ENCODE measurements around the gene MECP2.
A peak's percentile ranks its signal among the peaks of the same experiment; 100 is the strongest.
"Not testable (repeated sequence)": the region's sequence is repeated elsewhere in the genome, so short reads cannot be mapped to it uniquely, and the experiment has no call there.

The MECP2 gene

GRCh38 chrX:154097589-154098541 is at the start of gene MECP2:
Gene MECP2, minus strand, starts transcription at chrX:154097717.
- Histone ChIP-seq H3K27ac (ENCODE audit: low read depth, low read length) (peak within 1 kb of the TSS; percentile 73), H3K36me3 (ENCODE audit: control insufficient read depth in 5 of 5, insufficient read depth in 5 of 5, low read length in 5 of 5) (no peaks in the 10 kb centered on the region), H3K4me3 (ENCODE audit: low read depth in 1 of 5, low read length in 5 of 5) (peak within 1 kb of the TSS; percentile 43 to 86 (median 70)), H3K9me3 (ENCODE audit: control insufficient read depth in 5 of 5, low read length in 5 of 5) (no peaks in the 10 kb centered on the region), H3K9ac (ENCODE audit: low read length in 5 of 5) (peak within 1 kb of the TSS in 4 of 5 donors; percentile 51 to 83 (median 65)), H3K4me1 (ENCODE audit: control insufficient read depth in 5 of 5, insufficient read depth in 5 of 5, low read length in 5 of 5) (peaks cover 0 to 34% (median 28%) of the 10 kb centered on the region in 5 donors), H3K27me3 (ENCODE audit: control insufficient read depth in 5 of 5, insufficient read depth in 4 of 5, low read length in 5 of 5) (peaks cover 0 to 10% (median 2%) of the 10 kb centered on the region in 5 donors)

DNA sequence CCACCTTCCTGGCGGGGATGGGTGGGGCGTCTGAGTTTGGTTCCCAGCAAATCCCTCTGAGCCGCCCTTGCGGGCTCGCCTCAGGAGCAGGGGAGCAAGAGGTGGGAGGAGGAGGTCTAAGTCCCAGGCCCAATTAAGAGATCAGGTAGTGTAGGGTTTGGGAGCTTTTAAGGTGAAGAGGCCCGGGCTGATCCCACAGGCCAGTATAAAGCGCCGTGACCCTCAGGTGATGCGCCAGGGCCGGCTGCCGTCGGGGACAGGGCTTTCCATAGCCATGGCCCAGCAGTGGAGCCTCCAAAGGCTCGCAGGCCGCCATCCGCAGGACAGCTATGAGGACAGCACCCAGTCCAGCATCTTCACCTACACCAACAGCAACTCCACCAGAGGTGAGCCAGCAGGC is 46.5 kb upstream of the MECP2 start, which contains the start of gene OPN1LW:
Gene OPN1LW, plus strand, starts transcription at position 234 of the 400 bp plus-strand sequence. Its CDS starts 41 bp downstream, at position 275.
- not testable (repeated sequence) for H3K4me3 ChIP-seq (ENCODE audit: low read depth in 1 of 5, low read length in 5 of 5); H3K36me3 ChIP-seq (ENCODE audit: control insufficient read depth in 5 of 5, insufficient read depth in 5 of 5, low read length in 5 of 5); H3K27ac ChIP-seq (ENCODE audit: low read depth, low read length); H3K9ac ChIP-seq (ENCODE audit: low read length in 5 of 5); H3K27me3 ChIP-seq (ENCODE audit: control insufficient read depth in 5 of 5, insufficient read depth in 4 of 5, low read length in 5 of 5); H3K4me1 ChIP-seq (ENCODE audit: control insufficient read depth in 5 of 5, insufficient read depth in 5 of 5, low read length in 5 of 5); H3K9me3 ChIP-seq (ENCODE audit: control insufficient read depth in 5 of 5, low read length in 5 of 5)

GRCh38 chrX:154142950-154143745 is 45.6 kb upstream of the MECP2 start:
- no peak overlapping the region for H3K9ac ChIP-seq (ENCODE audit: low read length in 5 of 5)
- no peaks in the 10 kb centered on the region for H3K36me3 ChIP-seq (ENCODE audit: control insufficient read depth in 5 of 5, insufficient read depth in 5 of 5, low read length in 5 of 5)
- peaks cover 0 to 4% (median 0%) of the 10 kb centered on the region in 5 donors for H3K9me3 ChIP-seq (ENCODE audit: control insufficient read depth in 5 of 5, low read length in 5 of 5)
- no peak overlapping the region for H3K4me3 ChIP-seq (ENCODE audit: low read depth in 1 of 5, low read length in 5 of 5)
- H3K27me3 ChIP-seq (ENCODE audit: control insufficient read depth in 5 of 5, insufficient read depth in 4 of 5, low read length in 5 of 5) = peaks cover 0 to 7% (median 4%) of the 10 kb centered on the region in 5 donors
- H3K4me1 ChIP-seq (ENCODE audit: control insufficient read depth in 5 of 5, insufficient read depth in 5 of 5, low read length in 5 of 5) = no peaks in the 10 kb centered on the region
- H3K27ac ChIP-seq (ENCODE audit: low read depth, low read length) = no peak overlapping the region

DNA sequence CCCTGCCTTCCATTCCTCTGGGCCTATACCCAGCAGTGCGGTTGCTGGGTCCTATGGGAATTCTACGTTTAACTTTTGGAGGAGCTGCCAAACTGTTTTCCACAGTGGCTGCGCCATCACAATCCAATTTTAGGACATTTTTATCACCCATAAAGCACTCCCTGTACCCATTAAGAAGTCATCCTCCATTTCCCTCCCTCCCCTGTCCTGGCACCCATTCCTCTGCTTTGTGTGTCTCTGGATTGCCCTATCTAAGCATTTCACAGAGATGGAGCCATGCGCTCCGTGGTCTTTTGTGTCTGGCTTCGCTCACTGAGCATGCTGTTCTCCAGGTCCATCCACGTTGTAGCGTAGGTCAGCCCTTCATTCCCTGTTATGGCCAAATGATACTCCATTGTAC is 44.9 kb upstream of the MECP2 start:
- H3K9me3 ChIP-seq (ENCODE audit: control insufficient read depth in 5 of 5, low read length in 5 of 5) = peaks cover 0 to 4% (median 0%) of the 10 kb centered on the region in 5 donors
- H3K27me3 ChIP-seq (ENCODE audit: control insufficient read depth in 5 of 5, insufficient read depth in 4 of 5, low read length in 5 of 5) = peaks cover 0 to 7% (median 4%) of the 10 kb centered on the region in 5 donors
- no peaks in the 10 kb centered on the region for H3K4me1 ChIP-seq (ENCODE audit: control insufficient read depth in 5 of 5, insufficient read depth in 5 of 5, low read length in 5 of 5)
- H3K27ac ChIP-seq (ENCODE audit: low read depth, low read length) = no peak overlapping the region
- H3K9ac ChIP-seq (ENCODE audit: low read length in 5 of 5) = no peak overlapping the region
- H3K36me3 ChIP-seq (ENCODE audit: control insufficient read depth in 5 of 5, insufficient read depth in 5 of 5, low read length in 5 of 5) = no peaks in the 10 kb centered on the region
- H3K4me3 ChIP-seq (ENCODE audit: low read depth in 1 of 5, low read length in 5 of 5) = no peak overlapping the region

GRCh38 chrX:154140742-154141141 is 43.2 kb upstream of the MECP2 start:
- H3K27me3 ChIP-seq (ENCODE audit: control insufficient read depth in 5 of 5, insufficient read depth in 4 of 5, low read length in 5 of 5) = peaks cover 0 to 7% (median 6%) of the 10 kb centered on the region in 5 donors
- no peak overlapping the region for H3K4me3 ChIP-seq (ENCODE audit: low read depth in 1 of 5, low read length in 5 of 5)
- H3K9me3 ChIP-seq (ENCODE audit: control insufficient read depth in 5 of 5, low read length in 5 of 5) = peaks cover 0 to 4% (median 0%) of the 10 kb centered on the region in 5 donors
- no peak overlapping the region for H3K27ac ChIP-seq (ENCODE audit: low read depth, low read length)
- H3K9ac ChIP-seq (ENCODE audit: low read length in 5 of 5) = no peak overlapping the region
- H3K36me3 ChIP-seq (ENCODE audit: control insufficient read depth in 5 of 5, insufficient read depth in 5 of 5, low read length in 5 of 5) = no peaks in the 10 kb centered on the region
- peaks cover 0 to 7% (median under 1%) of the 10 kb centered on the region in 5 donors for H3K4me1 ChIP-seq (ENCODE audit: control insufficient read depth in 5 of 5, insufficient read depth in 5 of 5, low read length in 5 of 5)

DNA sequence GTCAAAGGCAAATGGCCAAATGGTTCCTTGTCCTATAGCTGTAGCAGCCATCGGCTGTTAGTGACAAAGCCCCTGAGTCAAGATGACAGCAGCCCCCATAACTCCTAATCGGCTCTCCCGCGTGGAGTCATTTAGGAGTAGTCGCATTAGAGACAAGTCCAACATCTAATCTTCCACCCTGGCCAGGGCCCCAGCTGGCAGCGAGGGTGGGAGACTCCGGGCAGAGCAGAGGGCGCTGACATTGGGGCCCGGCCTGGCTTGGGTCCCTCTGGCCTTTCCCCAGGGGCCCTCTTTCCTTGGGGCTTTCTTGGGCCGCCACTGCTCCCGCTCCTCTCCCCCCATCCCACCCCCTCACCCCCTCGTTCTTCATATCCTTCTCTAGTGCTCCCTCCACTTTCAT is 42.7 kb upstream of the MECP2 start:
- Histone ChIP-seq H3K4me1 (ENCODE audit: control insufficient read depth in 5 of 5, insufficient read depth in 5 of 5, low read length in 5 of 5) (peaks cover 0 to 7% (median 1%) of the 10 kb centered on the region in 5 donors), H3K9ac (ENCODE audit: low read length in 5 of 5) (no peak overlapping the region), H3K4me3 (ENCODE audit: low read depth in 1 of 5, low read length in 5 of 5) (no peak overlapping the region), H3K27me3 (ENCODE audit: control insufficient read depth in 5 of 5, insufficient read depth in 4 of 5, low read length in 5 of 5) (peaks cover 0 to 12% (median 6%) of the 10 kb centered on the region in 5 donors), H3K27ac (ENCODE audit: low read depth, low read length) (no peak overlapping the region), H3K9me3 (ENCODE audit: control insufficient read depth in 5 of 5, low read length in 5 of 5) (peaks cover 0 to 4% (median 0%) of the 10 kb centered on the region in 5 donors), H3K36me3 (ENCODE audit: control insufficient read depth in 5 of 5, insufficient read depth in 5 of 5, low read length in 5 of 5) (no peaks in the 10 kb centered on the region)

- Histone ChIP-seq H3K4me1 (ENCODE audit: control insufficient read depth in 5 of 5, insufficient read depth in 5 of 5, low read length in 5 of 5) (peaks cover 0 to 7% (median 1%) of the 10 kb centered on the region in 5 donors), H3K36me3 (ENCODE audit: control insufficient read depth in 5 of 5, insufficient read depth in 5 of 5, low read length in 5 of 5) (no peaks in the 10 kb centered on the region), H3K27me3 (ENCODE audit: control insufficient read depth in 5 of 5, insufficient read depth in 4 of 5, low read length in 5 of 5) (peaks cover 0 to 12% (median 6%) of the 10 kb centered on the region in 5 donors), H3K9me3 (ENCODE audit: control insufficient read depth in 5 of 5, low read length in 5 of 5) (peaks cover 0 to 4% (median 0%) of the 10 kb centered on the region in 5 donors), H3K27ac (ENCODE audit: low read depth, low read length) (no peak overlapping the region), H3K4me3 (ENCODE audit: low read depth in 1 of 5, low read length in 5 of 5) (no peak overlapping the region), H3K9ac (ENCODE audit: low read length in 5 of 5) (no peak overlapping the region)
These were observed 41.3 kb upstream of the MECP2 start for GRCh38 chrX:154138857-154139256.

DNA sequence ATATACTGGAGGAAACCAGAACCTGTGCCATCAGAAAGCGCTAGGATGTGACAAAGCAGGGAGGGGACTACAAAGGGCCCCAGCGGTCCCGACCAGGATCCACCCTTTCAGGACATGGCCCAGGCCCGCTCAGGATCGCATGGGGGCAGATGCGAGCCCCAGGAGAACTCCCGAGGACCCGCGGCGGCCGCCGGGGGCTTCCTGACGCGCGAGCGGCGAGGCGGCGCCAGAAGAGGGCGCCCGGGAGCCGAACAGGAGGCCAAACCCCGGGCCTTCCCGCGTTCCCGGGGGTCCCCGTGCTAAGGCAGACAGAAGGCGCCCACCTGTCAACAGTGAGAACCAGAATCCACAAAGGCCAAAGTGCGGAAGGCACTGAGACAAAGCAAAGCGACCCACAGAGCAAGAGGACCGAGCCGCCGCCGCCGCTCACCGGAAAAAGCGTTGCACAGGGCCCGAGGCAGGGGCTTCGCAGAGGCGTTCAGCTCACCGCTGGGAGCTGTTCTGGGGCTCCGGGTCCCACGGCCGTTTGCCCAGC is 39.2 kb upstream of the MECP2 start:
- H3K27me3 ChIP-seq (ENCODE audit: control insufficient read depth in 5 of 5, insufficient read depth in 4 of 5, low read length in 5 of 5) = peaks cover 0 to 10% (median 2%) of the 10 kb centered on the region in 5 donors
- peak overlapping the region in 3 of 5 donors; percentile 35 to 47 (median 40) for H3K4me3 ChIP-seq (ENCODE audit: low read depth in 1 of 5, low read length in 5 of 5)
- peak overlapping the region in 2 of 5 donors; percentile 47 to 56 for H3K9ac ChIP-seq (ENCODE audit: low read length in 5 of 5)
- peaks cover 0 to 7% (median 1%) of the 10 kb centered on the region in 5 donors for H3K4me1 ChIP-seq (ENCODE audit: control insufficient read depth in 5 of 5, insufficient read depth in 5 of 5, low read length in 5 of 5)
- no peaks in the 10 kb centered on the region for H3K36me3 ChIP-seq (ENCODE audit: control insufficient read depth in 5 of 5, insufficient read depth in 5 of 5, low read length in 5 of 5)
- H3K27ac ChIP-seq (ENCODE audit: low read depth, low read length) = peak overlapping the region; percentile 30
- peaks cover 0 to 4% (median 0%) of the 10 kb centered on the region in 5 donors for H3K9me3 ChIP-seq (ENCODE audit: control insufficient read depth in 5 of 5, low read length in 5 of 5)

GRCh38 chrX:154135458-154136229 is 38.1 kb upstream of the MECP2 start:
- Histone ChIP-seq H3K27me3 (ENCODE audit: control insufficient read depth in 5 of 5, insufficient read depth in 4 of 5, low read length in 5 of 5) (peaks cover 0 to 10% (median 2%) of the 10 kb centered on the region in 5 donors), H3K4me3 (ENCODE audit: low read depth in 1 of 5, low read length in 5 of 5) (no peak overlapping the region), H3K36me3 (ENCODE audit: control insufficient read depth in 5 of 5, insufficient read depth in 5 of 5, low read length in 5 of 5) (no peaks in the 10 kb centered on the region), H3K9ac (ENCODE audit: low read length in 5 of 5) (no peak overlapping the region), H3K4me1 (ENCODE audit: control insufficient read depth in 5 of 5, insufficient read depth in 5 of 5, low read length in 5 of 5) (peaks cover 0 to 7% (median 1%) of the 10 kb centered on the region in 5 donors), H3K27ac (ENCODE audit: low read depth, low read length) (no peak overlapping the region), H3K9me3 (ENCODE audit: control insufficient read depth in 5 of 5, low read length in 5 of 5) (peaks cover 0 to 4% (median 0%) of the 10 kb centered on the region in 5 donors)

Data from subcutaneous abdominal adipose tissue (tissue), 5 donors.